ENCODE measurements around the gene DZANK1. TPM values are rescaled to one million over a fixed set of nuclear protein-coding genes. Genes with fewer than 3 reads are reported as not detected.

The DZANK1 gene
- 1 to 10 TPM; 1.4 to 2.5 (median 2.1) TPM for total RNA-seq

GRCh38 chr20:18466894-18467730 lies at the start of gene DZANK1, which contains the start of gene POLR3F:
TSS of gene DZANK1 (minus strand) at chr20:18467030. CDS start at chr20:18465358, 1,672 bp downstream.
TSS of gene POLR3F (plus strand) at chr20:18467390. CDS start at chr20:18467507, 117 bp downstream.
- ATAC-seq (ENCODE audit: low FRiP score) (peak; percentile 100), DNase-seq (ENCODE audit: low spot score) (peak; percentile 83)
- TF ChIP-seq, protein P1, sequence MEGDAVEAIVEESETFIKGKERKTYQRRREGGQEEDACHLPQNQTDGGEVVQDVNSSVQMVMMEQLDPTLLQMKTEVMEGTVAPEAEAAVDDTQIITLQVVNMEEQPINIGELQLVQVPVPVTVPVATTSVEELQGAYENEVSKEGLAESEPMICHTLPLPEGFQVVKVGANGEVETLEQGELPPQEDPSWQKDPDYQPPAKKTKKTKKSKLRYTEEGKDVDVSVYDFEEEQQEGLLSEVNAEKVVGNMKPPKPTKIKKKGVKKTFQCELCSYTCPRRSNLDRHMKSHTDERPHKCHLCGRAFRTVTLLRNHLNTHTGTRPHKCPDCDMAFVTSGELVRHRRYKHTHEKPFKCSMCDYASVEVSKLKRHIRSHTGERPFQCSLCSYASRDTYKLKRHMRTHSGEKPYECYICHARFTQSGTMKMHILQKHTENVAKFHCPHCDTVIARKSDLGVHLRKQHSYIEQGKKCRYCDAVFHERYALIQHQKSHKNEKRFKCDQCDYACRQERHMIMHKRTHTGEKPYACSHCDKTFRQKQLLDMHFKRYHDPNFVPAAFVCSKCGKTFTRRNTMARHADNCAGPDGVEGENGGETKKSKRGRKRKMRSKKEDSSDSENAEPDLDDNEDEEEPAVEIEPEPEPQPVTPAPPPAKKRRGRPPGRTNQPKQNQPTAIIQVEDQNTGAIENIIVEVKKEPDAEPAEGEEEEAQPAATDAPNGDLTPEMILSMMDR (IDR thresholded peaks at IDR 0.05) = no peak

GRCh38 chr20:18515973-18516372 lies 49.1 kb upstream of the DZANK1 start:
- TF ChIP-seq, protein P1 (IDR thresholded peaks at IDR 0.05) = no peak
- ATAC-seq (ENCODE audit: low FRiP score) (no peak), DNase-seq (ENCODE audit: low spot score) (no peak)

GRCh38 chr20:18514127-18514526 lies 47.3 kb upstream of the DZANK1 start:
- DNase-seq (ENCODE audit: low spot score) (no peak), ATAC-seq (ENCODE audit: low FRiP score) (no peak)
- TF ChIP-seq, protein P1 (IDR thresholded peaks at IDR 0.05) = no peak

DNA sequence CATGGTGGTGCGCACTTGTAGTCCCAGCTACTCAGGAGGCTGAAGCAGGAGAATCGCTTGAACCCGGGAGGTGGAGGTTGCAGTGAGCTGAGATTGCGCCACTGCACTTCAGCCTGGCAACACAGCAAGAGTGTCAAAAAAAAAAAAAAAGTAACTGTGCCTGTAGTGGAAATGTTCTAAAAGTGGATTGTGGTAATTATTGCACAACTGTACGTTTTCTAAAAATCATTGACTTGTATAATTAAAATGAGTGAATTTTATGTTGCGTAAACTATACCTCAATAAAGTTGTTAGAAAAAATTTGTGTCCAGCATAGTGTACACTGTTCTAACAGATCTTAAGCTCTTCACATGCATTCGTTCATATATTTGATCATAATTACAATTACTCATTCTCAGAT lies 46.4 kb upstream of the DZANK1 start:
- ATAC-seq (ENCODE audit: low FRiP score) (no peak), DNase-seq (ENCODE audit: low spot score) (no peak)

DNA sequence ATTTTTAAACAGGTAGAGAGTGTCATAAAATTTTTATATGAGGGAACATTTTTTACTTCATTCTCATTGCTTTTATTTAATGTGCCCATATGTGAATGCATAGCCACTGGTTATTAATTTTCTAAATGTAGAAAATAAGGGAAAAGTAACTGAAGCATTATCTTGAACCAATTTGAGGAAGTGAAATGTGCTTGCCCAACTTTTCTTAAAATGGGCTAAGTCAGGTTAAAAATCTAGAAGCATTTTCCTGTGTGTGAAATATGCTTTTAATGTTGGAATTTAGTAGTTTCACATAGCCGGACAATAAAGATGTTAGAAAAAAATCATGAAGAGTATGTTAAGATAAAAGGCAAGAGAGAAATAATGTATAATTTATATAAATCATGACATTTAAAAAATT lies 44.7 kb upstream of the DZANK1 start:
- no peak for ATAC-seq (ENCODE audit: low FRiP score)

More for the DNA sequence above, 46.4 kb upstream of the DZANK1 start:
- TF ChIP-seq, protein P1 (IDR thresholded peaks at IDR 0.05) = no peak

DNA sequence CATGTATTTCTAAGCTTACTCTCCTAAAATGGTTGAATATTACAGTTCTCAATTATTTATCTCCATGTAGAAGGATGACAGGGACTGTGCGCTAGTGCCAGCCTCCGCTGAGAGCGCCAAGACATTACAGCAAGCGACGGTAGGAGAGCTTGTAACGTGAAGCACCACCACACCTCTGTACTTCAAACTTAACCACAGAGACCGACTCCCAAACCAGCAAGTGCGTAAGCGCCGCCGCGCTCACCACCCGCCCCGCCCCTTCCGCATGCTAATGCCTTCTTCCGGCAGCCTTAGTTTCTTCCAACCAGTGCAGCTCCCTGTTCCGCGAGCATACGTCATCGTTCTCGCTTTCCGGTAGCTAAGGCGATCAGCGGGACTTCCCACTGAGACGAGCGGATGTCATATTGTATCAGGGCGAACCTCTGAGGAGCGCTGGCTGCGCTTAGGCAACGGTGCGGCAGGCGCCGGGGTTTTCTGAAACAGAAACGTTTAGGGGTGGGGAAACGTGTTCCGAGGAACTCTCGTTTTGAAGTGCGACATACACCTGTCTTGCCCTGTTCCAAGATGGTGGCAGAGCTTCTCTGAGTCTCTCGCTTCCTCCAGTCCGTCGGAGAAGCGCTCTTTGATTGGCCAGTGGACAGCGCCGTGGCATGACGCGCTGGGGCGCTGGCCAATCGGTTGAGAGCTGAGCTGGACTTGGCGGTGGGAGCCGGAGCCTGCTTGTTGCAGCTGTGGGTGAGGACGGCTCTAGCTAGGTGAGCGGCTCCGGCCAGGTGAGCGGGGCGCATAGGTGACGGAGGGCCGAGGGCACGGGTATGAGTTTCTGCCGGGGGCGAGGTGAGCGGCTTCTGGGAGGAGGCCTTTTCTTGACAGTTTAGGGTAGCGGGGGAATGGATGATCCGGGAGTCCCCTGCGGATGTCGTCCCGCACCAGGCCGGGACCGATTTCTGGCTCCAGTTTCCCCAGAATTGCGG lies 40.7 kb upstream of the DZANK1 start, which contains the start of gene SEC23B:
SEC23B (plus strand) TSS at position 723 of the 974 bp plus-strand sequence. CDS start 2,896 bp downstream, outside the sequence.
- TF ChIP-seq, protein P1 (IDR thresholded peaks at IDR 0.05) = no peak
- peak; percentile 100 for ATAC-seq (ENCODE audit: low FRiP score)
- peak; percentile 90 for DNase-seq (ENCODE audit: low spot score)

More for the DNA sequence above, 44.7 kb upstream of the DZANK1 start:
- TF ChIP-seq, protein P1 (IDR thresholded peaks at IDR 0.05) = no peak
- DNase-seq (ENCODE audit: low spot score) = no peak

Data from omental fat pad (tissue), 4 donors.